Measurements from ENCODE around the gene SAP30L.
A peak's percentile ranks its signal among the peaks of the same experiment; 100 is the strongest.

Gene SAP30L

DNA sequence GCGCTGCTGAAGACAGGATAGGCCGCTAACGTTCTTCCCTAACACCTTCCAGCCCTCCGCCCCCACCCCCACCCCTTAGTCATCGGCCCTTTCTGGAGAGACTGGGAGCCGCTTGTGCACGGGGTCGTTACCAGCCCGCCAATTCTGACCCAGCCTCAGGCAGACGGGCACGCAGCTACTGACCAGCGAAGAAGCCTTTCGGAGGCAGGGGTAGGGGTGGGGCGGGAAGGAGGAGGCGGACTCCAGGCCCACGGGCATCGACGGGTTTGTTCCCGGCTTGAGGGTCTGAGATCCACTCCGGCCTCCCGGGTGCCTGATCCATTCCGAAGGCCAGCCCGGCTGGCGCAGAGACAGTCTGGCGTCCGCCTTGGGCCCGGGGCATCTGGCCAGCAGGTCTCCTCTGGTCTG is 33.0 kb downstream of the SAP30L start:
- H3K4me3 ChIP-seq (ENCODE audit: control insufficient read depth, low read depth, low read length) = no peak overlapping the region
- TF ChIP-seq, protein P1, sequence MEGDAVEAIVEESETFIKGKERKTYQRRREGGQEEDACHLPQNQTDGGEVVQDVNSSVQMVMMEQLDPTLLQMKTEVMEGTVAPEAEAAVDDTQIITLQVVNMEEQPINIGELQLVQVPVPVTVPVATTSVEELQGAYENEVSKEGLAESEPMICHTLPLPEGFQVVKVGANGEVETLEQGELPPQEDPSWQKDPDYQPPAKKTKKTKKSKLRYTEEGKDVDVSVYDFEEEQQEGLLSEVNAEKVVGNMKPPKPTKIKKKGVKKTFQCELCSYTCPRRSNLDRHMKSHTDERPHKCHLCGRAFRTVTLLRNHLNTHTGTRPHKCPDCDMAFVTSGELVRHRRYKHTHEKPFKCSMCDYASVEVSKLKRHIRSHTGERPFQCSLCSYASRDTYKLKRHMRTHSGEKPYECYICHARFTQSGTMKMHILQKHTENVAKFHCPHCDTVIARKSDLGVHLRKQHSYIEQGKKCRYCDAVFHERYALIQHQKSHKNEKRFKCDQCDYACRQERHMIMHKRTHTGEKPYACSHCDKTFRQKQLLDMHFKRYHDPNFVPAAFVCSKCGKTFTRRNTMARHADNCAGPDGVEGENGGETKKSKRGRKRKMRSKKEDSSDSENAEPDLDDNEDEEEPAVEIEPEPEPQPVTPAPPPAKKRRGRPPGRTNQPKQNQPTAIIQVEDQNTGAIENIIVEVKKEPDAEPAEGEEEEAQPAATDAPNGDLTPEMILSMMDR (conservative IDR thresholded peaks at IDR 0.05; ENCODE audit: control insufficient read depth, insufficient read depth, low read depth, low read length) = no peak
- peak; percentile 10 for DNase-seq (ENCODE audit: low read depth)

DNA sequence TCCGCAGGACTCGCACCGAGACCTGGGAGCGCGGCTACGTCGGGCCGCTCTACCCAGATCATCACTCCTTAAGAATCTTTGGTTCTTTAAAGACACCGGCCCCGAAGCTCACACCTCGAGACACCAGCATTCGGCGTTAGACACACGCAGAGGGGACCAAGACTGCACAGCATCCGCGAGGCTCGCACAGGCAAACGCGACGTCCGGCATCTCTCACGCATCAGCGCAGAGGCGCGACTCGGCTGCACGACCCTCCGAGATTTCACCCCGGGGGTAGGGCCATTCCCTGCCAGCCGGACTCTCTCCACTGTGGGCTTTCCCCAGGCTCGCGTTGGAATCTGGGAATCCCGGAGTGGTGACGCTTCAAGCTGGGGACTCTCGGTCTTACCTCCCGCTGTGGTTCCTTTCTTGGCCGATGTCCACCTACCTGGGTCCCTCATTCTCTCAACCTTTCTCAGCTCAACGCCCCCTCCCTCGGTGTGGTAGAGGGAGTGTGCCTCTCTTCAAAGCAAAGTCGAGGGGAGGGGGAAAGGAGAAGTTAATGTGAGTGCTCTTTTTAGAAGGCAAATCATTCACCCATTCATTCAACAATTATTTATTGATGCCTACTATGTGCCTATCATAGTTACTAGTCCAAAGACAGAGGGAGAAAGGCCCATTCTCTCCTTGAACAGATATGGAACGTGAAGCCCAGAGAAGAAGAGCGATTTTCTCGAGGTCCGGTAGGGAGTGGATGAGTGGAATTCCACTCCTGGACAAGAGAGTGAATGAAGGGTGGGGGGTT is 33.6 kb downstream of the SAP30L start:
- TF ChIP-seq, protein P1 (conservative IDR thresholded peaks at IDR 0.05; ENCODE audit: control insufficient read depth, insufficient read depth, low read depth, low read length) = no peak
- no peak overlapping the region for H3K4me3 ChIP-seq (ENCODE audit: control insufficient read depth, low read depth, low read length)

DNA sequence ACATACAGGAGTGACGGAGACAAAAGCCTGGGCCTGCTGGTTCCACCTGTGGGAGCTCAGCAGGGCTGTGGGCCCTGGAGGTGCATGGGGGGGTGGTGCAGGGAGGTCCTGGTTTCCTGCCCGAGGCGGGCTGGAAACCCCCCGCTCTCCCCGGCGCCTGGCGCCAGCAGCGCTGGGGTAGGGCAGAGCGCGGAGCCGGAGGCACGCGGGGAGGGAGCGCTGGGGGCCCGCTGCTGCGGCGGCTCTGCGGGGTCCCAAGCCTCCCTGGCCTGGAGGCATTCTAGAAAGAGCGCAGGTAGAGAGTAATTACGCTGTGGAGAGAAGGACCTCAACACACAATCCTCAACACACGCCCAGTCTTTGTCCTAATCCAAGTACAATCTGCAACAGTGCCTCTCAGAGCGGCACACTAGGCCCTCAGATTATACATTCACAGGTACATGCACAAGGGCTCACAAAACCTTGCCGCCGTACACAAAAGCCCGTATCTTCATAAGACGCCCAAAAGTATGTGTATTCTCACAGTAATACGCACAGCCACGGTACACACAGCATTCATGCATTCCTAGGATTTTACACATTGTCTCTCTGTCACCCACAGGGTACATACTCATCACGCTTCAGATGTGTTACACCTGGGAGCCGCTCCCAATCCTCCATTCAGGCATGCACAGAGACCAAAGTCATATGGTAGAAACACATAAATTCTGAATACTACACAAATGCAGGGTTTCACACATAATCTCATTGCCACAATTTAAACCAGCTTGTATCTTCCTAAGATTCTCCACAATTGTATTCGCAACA is 34.4 kb downstream of the SAP30L start:
- TF ChIP-seq, protein P1 (conservative IDR thresholded peaks at IDR 0.05; ENCODE audit: control insufficient read depth, insufficient read depth, low read depth, low read length) = no peak
- no peak overlapping the region for H3K4me3 ChIP-seq (ENCODE audit: control insufficient read depth, low read depth, low read length)
- no peak for DNase-seq (ENCODE audit: low read depth)

More for the DNA sequence above, 33.6 kb downstream of the SAP30L start:
- no peak for DNase-seq (ENCODE audit: low read depth)

DNA sequence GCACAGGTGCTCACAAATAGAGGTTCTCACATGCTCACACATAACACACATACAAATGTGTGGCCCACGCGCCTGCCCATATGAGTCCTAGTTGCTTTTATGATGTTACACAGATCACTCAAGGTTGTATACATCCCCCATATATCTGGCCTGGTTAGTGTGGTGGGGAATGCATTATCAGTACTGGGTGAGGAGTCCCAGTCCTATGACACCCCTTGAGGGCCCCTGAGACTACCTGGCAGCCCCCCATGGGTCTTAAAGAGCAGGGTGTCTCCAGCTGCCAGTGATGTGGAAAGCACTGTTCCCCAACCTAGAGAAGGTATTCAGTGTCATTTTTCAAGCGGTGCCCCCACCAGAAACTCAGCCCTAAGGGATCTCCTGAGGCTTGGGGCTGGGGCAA is 35.0 kb downstream of the SAP30L start:
- no peak overlapping the region for H3K4me3 ChIP-seq (ENCODE audit: control insufficient read depth, low read depth, low read length)
- TF ChIP-seq, protein P1 (conservative IDR thresholded peaks at IDR 0.05; ENCODE audit: control insufficient read depth, insufficient read depth, low read depth, low read length) = no peak
- no peak for DNase-seq (ENCODE audit: low read depth)

DNA sequence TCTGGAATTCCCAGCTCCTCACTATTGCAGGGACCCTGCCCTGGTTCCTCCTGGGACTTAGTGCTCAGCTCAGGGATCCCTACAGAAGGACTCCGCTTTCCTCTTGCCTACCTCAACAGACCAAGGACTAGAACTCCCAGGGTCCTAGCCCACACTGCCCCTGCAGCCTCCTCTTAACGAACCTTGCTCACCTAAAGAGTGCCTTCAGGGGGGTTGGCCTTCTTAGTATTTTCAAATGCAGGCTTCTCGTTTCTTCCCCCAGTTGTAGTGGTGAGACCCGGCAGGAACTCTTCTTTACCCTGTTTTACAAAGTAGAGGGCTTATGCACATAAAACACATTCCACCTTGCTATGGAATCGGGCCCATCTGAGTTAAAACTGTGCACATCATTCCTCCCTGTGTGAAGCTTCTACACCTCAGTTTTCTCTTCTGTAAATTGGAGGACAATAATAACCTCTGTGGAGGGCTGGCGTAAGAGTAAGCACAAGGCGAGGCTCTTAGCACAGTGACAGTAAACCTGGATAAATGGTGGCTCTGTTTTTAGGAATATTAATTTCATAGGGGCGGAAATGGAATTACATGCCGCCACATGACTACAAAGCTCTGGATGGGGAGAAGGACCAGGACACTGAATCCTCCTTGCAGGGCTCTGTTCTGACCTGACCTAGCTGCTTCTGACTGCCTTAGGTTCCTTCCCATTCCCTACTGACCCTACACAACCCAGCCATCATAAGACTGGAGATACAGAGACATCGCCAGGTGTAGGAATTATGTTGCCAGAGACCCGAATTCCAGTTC is 36.0 kb downstream of the SAP30L start:
- no peak for DNase-seq (ENCODE audit: low read depth)
- no peak overlapping the region for H3K4me3 ChIP-seq (ENCODE audit: control insufficient read depth, low read depth, low read length)
- TF ChIP-seq, protein P1 (conservative IDR thresholded peaks at IDR 0.05; ENCODE audit: control insufficient read depth, insufficient read depth, low read depth, low read length) = no peak

Measured in fibroblast of mammary gland (primary cell).